HG02840 (cell line): Measurements from ENCODE around the gene GPC4.

ENCODE experiments used
- ATAC-seq: cut with Tn5 transposase; IDR thresholded peaks from one replicate; pipeline ENCODE4 v1.9.1; 2021; ENCODE audit warnings: mild to moderate bottlenecking, moderate library complexity, moderate number of reproducible peaks; ENCODE audit not compliant: unreplicated experiment, low FRiP score

Gene GPC4

DNA sequence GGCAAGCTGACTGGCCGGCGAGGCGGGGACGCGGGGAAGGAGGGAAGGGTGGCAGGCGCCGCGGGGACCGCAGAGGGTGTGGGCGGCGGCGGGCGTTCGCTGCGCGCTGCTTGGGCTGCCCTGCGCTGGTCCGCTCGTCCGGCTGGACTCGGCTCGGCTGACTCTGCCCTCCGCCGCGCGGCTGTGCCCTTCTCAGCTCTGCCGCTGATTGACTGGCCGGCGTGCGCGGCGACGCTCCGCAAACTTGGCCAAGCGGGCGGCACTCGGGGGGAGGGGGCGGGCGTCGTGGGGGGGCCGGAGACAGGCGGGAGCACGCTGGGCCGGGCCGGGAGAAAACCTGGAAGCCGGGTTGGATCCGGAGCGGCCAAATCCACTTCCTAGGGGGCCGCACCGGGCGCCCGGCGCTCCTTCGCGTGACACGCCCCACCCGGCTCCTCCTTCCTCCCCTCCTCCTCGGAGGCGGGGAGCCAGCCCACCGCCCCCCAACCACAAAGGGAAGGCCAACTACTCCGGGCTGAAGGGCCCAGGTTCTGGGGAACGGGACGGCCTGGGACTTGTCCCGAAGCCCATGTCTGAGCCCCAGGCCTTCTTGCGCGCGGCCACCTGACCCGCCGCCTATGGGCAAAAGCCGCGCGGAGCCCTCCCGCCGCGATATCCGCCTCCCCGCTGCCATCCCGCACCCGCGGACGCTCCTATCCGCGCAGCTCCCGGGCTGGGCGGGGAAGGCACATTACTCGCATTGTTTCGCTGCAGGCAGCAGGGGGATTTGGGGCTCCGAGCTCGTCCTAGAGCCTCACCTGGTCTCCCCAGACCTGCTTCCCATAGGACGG lies at the start of gene GPC4:
TSS of gene GPC4 (minus strand) at position 214 of the 830 bp plus-strand sequence. CDS start 524 bp downstream, outside the sequence.
- no peak for ATAC-seq

DNA sequence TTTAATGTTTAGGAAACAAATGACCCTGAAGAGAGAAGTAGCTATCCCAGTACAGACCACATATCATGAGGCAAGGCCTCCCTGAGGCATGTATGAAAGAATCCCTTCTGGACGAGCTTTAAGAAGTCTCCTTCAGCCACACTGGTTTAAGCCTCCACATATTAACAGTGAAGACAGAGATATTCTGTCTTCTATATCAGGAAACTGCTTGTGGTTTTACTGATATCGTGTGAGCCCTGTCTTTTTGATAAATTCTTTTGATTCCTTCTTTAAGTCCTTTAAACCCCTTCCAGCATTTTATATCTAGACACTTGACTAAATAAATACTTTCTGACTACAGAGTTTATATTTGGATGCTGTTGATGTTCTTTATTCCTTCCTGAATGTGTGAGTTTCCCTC lies 45.9 kb upstream of the GPC4 start:
- no peak for ATAC-seq

DNA sequence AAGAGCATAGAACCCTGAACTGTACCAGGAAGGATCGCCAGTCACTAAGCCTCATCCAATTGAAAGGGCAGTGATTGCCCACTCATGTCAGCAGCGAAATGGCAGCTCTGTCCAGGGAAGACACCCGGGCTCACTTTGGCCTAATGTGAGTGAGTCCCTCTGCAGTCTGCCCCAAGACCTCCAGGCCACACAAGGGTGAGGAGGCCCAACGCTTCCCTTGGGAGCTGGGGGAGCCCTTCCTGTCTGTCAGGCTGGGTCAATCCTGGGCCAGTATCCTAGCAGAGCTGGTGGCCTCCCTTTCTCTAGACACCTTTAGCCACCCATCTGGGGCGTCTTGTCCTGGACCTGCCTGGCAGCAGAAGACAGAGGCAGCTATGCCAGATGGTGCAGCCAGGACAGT lies 39.6 kb upstream of the GPC4 start:
- ATAC-seq, result no peak

DNA sequence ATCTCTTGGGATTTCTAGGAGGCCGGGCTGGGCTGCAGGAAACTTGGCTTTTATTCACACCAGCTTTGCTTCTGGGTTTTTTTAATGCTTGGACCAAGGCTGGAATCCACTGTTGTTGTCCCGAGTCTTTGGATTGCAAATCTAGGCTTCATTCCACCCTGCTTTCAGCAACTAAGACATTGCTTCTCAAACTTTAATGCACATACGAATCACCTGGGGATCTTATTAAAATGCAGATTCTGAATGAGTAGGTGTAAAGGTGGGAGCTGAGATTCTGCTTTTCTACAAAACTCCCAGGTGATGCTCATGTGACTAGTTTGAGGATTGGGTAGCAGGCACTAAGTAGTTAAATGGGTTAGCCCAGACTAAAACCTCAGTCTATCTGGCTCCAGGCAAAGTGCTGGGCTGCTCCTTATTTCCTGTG lies 39.2 kb upstream of the GPC4 start:
- no peak for ATAC-seq

DNA sequence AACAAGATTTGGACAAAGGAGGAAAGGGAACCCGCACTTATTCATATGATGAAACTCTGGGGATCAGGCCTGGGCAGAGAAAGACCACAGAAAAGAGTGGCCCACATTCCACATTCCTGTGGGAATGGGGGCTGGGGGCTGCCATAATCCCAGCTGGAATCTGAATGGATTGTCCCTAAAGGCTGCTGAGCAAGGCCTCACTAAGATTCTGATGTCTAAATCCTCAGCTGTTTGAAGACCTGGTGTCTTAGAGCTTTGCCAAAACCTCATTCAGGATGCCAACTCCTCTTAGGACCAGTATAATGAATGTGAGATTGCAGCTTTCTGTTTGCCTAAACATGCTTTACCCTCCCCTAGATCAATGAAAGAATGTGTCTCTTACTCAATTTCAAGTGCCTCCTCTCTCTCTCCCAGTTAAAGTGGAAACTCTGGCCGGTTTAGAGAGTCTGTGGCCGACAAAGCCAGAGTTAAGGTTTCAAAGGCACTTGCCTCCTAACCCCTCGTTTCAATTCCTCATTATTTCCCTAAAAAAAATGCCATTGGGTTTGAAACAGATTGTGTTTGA lies 33.3 kb upstream of the GPC4 start:
- ATAC-seq, result no peak

DNA sequence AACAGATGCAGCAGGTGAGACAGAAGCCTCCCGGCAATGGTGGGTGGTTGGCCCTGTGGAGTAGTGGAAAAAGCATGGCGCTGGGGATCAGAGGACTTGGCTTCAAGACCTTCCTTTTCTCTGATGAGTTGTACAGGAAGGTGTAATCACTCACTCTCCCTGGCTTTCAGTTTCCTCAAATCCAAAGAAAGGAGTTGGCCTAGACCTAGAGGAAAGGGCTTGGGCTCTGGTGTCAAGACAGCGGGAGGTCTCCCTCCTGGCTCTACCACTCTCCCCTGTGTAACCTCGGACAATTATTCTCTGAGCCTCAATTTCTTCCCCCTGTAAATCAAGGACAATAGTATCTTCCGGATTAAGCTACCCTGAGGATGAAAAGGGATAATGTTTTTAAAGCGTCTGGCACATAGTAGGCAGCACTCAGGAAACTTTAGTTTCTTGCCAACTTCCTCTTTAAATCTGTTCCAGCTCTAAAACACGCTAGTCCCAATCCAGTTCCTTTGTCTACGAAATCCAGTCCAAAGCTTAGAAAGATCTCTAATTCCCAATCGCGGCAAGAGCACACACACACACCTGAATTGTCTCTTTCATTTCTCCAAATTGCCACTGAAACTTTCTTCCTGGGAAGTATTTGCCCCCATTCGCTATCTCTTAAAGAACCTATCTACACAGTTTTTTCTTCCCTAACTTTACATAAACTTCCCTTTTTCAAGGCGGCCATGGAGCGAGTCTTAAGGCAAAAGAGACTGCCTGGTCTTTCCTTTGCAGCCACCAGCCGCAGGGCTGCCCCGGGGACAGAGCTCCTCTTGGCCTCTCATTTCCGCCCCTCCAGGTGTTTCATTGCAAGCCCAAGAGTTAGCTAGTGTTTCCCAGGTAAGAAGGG lies 29.9 kb upstream of the GPC4 start:
- no peak for ATAC-seq

DNA sequence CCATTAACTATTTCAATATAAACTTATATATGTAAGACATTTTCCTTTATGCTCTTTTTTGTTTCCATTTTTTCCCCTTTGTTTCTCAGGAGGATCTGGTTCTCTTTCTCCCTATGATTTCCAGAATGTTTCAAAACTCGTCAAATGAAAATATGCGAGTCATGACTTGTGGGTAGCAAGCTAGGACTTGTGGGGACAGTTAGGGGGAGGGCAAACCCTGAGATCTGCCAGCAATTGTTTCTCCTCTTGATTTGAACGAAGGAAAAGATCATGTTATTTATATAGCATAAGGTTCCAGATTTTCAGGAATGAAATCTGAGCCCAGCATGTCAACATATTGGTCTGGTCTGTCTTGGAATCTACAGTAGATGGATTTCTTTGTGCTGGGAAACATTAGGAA lies 28.9 kb upstream of the GPC4 start:
- no peak for ATAC-seq

DNA sequence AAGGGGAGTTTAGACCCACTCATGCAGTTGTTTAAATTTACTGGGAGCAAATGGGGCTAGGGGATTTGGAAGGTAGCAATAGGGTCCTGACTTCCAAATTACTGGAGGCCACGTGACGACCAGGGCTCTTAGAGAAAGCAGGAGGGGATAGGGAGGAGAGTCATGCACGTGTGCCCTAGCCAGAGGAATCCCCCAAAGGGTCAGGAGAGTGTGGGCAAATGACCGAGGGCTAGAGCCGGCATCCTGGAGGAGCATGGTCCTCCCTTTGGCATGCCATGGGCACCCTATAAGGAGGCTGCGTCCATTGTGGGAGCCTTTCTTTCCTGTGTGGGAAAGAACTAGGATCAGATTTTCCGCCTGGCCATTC lies 25.5 kb upstream of the GPC4 start:
- ATAC-seq, result no peak

DNA sequence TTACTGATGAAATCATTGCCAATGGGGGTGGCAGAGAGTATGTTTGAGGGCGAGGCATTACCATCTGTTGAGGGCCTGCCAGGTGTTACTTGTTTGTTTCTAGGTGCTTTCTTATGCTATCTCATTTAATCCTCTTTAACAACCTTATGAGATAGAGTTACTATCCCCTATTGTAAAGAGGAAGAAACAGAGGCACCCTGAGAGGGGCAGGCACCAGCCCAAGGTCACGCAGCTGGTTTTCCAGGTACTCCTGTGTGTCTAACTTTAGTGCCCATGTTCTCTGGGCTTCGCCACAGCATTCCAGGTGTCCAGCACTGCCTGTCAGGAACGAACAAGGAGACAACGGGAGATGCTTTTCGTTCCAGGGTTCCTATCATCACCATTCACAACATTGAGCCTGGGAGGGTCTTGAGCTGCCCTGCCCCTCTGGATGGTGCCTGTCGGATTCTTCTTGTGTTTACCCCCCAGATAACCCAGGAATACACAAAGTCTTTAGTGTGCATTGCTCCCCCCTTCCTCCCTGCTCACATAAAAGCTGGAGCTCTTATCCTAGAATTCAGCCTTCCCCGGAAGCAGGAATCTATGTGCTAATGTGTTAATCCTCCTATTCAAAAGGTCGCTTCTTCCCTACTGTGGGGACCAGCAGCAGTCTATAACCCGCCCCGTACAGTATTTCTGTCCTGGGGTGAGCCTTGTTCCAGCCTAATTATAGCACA lies 24.9 kb upstream of the GPC4 start:
- ATAC-seq, result no peak

DNA sequence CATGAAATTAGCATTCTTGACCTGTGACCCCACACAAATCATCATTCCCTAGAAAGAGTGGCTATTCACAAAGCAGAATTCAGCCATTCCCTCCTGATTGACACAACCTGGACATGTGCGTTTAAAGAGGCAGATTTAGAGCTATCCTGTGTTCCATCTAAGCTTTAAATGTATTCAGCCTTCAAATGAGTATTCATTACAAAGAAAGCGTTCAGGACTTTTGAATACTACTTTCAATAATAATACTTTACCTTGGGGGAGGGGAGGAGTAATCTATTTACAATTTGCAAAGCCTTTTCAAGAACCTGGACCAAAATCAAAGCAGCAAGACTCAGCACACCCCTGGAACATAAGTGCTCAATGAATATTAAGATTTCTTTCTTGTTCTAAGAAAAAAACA lies 22.5 kb upstream of the GPC4 start:
- no peak for ATAC-seq

DNA sequence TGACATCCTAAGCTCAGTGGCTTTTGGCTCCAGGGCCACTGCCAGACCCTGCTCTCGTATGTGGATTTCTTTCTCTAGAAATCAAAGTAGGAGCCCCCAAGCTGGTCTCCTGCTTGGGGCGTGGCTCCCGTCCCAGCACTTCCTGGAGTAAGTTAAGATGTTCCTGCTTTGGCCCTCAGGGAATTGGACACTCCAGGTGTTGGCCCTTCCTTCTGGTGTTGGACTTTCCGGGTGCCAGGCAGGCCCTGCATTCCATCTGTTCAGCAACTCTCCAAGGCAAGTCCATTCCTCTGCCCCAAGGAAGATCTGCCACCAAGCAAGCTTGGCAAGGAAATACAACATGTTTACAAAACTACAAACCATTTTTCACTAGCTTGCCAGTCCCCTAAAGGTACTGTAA lies 22.1 kb upstream of the GPC4 start:
- no peak for ATAC-seq

DNA sequence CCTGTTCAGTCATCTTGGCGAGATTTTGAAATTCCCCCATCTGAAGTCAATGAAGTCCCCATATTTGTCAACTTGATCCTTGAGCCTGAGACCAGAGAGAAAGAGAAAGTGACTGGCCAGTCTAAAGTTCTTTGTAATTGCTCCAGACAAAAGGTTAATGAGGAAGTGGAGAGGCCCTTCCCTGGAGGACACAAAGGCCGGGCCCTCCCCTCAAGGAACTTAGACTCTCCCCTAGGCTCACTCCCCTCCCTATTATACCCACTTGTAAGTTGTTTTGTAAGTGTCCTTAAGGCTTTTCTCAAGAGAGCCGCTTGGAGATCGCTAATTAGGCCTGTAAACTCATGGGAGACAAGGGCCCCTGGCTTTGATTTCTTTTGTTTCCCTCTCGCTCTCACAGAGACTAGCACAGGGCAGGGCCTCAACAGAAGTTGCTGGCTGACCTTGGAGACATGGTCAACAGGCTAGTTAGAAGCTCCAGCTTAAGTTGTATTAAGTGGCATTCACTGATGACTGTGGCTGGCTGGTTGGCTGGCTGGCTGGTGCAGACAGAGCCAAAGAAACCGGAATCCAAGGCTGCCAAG lies 20.3 kb upstream of the GPC4 start:
- no peak for ATAC-seq

DNA sequence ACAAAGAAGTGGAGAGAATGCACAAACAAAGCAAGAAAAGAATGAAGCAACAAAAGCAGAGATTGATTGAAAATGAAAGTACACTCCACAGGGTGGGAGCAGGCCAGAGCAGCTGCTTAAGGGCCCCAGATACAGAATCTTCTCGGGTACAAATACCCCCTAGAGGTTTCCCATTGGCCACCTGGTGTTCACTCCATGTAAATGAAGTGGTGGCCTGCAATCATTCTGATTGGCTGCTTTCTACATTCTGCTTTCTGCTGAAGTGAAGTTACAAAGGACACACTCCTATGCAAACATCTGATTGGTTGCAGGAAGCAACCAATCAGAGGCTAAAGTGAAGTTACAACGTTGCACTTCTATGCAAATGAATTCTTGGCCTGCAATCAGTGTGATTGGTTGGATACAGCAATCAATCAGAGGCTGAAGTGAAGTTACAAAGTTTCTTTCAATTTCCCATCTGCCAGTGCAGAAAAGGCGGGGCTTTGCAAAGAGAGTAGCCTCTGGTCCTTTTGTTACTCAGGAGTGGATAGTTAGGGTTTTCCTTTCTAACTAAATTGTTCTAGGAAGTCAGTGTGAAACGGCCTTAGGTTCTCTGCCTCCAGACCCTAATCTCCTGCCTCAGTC lies 19.0 kb upstream of the GPC4 start:
- no peak for ATAC-seq

DNA sequence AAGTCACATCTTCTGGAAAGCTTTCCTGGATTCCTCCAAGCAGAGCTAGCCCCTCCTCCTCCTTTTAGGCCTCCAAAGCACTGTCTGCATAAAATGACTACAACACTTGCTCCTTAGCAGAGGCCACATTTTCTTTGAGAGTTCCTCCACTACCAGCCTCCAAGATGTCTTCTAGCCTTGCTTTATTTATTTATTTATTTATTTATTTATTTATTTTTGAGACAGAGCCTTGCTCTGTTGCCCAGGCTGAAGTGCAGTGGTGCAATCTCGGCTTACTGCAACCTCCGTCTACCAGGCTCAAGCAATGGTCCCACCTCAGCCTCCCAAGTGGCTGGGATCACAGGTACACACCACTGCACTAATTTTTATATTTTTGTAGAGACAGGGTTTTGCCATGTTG lies 4.6 kb upstream of the GPC4 start:
- ATAC-seq, result no peak

DNA sequence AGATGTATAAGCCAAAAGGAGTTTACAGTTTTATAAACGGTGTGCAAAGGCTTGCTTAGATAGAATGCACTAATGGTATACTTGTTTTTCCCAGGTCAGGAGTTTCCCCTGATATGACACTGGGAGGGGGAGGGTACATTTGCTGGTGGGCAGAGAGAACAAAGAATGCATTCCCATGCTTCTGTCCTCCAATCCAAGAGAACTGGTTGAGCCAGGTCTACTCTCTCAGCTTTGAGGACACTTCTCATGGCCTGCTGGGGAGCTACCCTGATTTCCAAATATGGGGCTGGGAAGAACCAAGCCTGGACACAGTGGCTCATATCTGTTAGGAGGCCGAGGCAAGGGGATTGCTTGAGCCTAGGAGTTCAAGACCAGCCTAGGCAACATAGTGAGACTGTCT lies 3.3 kb upstream of the GPC4 start:
- ATAC-seq, result no peak

DNA sequence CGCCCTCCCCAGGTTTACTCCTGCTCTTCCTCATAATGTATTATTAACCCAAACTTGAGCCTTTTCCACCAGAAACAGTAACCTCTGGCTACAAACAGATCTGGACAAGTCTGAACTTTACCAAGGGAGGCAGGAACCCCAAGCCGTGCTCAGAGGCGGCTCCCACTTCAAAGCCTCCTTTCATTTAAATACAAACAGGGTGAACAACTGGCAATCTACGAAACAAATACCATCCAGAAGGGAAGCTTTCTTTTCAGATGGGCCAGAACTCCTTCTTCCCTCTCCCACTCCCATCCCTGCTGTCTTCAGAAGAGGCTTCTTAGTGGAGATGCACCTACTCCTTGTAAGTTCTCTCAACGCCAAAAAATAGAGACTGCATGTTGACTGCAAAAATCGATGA lies 2.1 kb upstream of the GPC4 start:
- no peak for ATAC-seq

DNA sequence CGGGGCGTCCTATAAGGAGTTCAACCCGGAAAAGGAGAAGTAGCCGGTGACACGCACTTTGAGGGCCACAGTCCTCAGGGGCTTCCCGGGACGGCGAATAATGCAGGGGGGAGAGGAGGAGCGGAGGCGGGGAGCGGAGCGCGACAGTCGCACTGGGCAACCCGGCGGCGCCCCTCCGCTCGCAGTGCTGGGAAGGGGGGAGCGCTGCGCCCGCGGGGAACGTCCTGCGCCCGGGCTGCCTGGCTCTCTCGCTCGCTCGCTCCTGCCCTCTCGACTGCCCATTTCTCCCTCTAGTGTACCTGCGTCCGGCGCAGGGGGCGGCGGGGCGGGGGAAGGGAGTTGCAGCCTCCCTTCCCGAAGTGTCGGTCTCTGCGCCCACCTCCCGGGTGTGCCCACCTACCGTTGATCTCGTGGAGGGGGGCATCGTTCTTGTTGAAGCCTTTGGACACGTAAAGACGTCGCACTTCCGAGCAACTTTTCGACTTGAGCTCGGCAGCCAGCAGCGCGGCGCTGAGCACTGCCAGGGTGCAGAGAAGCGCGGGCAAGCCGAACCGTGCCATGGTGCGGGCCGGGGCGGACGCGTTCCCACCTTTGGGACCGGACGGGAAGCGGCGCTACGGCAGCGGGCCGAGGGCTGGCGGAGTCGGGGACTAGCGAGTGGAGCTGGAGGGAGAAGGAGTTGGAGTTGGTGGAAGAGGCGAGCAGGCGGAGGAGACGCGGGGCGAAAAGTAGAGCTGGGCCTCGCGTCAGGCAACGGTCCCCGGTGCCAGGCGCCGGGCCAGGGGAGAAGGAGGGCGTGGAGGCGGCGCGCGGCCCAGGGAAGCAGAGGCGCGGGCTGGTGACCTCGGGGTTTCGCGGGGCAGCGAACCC lies 648 bp downstream of the GPC4 start:
- ATAC-seq, result no peak

DNA sequence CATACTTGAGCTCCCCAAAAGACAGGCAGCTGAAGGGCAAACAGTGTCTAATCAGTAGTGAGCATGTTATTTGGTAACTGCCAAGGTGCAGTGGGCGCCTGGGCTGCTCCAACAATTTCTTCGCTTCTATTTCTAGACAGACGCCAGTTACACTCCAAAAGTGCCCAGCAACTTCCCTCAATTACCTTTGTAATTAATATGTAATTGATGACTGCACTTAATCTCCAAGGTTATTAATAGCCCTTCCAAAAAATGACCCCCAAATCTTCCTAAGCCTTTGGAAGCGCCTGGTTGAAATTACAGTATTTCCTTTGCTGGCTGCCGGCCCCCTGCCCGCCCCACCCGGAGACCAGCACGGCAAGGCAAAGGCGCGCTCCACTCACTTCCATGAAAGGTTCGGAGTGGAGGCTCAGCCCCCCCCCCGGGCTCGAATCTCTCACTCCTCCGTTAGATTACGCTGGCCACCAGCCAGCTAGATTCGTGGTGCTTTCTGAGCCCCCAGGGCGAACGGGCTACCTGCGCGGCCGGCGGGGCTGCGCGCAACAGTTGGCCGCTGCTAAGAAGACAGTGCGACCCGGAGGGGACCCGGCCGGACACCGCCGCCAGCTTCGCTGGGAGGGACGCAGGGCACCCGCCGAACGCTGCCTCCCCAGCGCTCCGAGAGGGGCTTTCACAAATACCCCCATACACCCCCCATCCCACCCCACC lies 1.9 kb downstream of the GPC4 start:
- ATAC-seq, result no peak
